Omental fat pad (tissue), 4 donors: Measurements from ENCODE around the gene PGLYRP4. TPM values are rescaled to one million over a fixed set of nuclear protein-coding genes. Genes with fewer than 3 reads are reported as not detected.

ENCODE experiments used
- ATAC-seq: fragments of 150-250 bp; one replicate; pipeline ENCODE4 v1.9.1; 2016; ENCODE audit warnings: mild to moderate bottlenecking, moderate library complexity; ENCODE audit not compliant: low FRiP score
- DNase-seq: peaks from one replicate; pipeline ENCODE4 v3.0.0-alpha.2; 2019; ENCODE audit warnings: low spot score
- CTCF ChIP-seq, 3 donors: fragments of 450-650 bp; IDR thresholded peaks; one replicate each; pipeline ENCODE4 v1.5.1; 2016 to 2017; ENCODE audit warnings: antibody characterized with exemption in 3 of 3, mild to moderate bottlenecking in 3 of 3, moderate library complexity in 2 of 3
- total RNA-seq, 4 donors: library from RNA; depleted of rRNA; stranded (reverse); fragments of >200 nt; gene quantifications; one replicate each; pipeline ENCODE4 v1.1.0, GENCODE V29; 2016

Gene PGLYRP4
- total RNA-seq, 4 donors from 2014 or later = not detected

- DNase-seq = no peak
- ATAC-seq = peak; percentile 70
- no peak for TF ChIP-seq CTCF (IDR thresholded peaks at IDR 0.05)
Measured at GRCh38 chr1:153357076-153357852, 8.6 kb upstream of the PGLYRP4 start.

GRCh38 chr1:153356392-153357075 is 7.9 kb upstream of the PGLYRP4 start:
- no peak for ATAC-seq
- DNase-seq = no peak
- TF ChIP-seq CTCF (IDR thresholded peaks at IDR 0.05) = no peak

- no peak for DNase-seq
- no peak for ATAC-seq
Measured at GRCh38 chr1:153355445-153356071, 6.9 kb upstream of the PGLYRP4 start.

GRCh38 chr1:153354515-153355193 is 6.0 kb upstream of the PGLYRP4 start:
- no peak for TF ChIP-seq CTCF (IDR thresholded peaks at IDR 0.05)
- DNase-seq (no peak), ATAC-seq (no peak)

More at GRCh38 chr1:153355445-153356071, 6.9 kb upstream of the PGLYRP4 start:
- no peak for TF ChIP-seq CTCF (IDR thresholded peaks at IDR 0.05)

- TF ChIP-seq CTCF (IDR thresholded peaks at IDR 0.05) = no peak
- DNase-seq (no peak), ATAC-seq (no peak)
Measured at GRCh38 chr1:153353226-153353947, 4.7 kb upstream of the PGLYRP4 start.

GRCh38 chr1:153352523-153352922 is 3.9 kb upstream of the PGLYRP4 start:
- DNase-seq = no peak
- peak; percentile 74 for ATAC-seq
- no peak for TF ChIP-seq CTCF (IDR thresholded peaks at IDR 0.05)
